ENCODE measurements around the gene CYGB. TPM values are rescaled to one million over a fixed set of nuclear protein-coding genes. Genes with fewer than 3 reads are reported as not detected.

The CYGB gene
- total and polyA plus RNA-seq, 9 of the 15 experiments (the other 6 are each of a cell fraction or from before 2014, with no cell fraction given): 0.08 to 0.95 (median 0.18) TPM; not detected in 5

- TF ChIP-seq, protein P1, sequence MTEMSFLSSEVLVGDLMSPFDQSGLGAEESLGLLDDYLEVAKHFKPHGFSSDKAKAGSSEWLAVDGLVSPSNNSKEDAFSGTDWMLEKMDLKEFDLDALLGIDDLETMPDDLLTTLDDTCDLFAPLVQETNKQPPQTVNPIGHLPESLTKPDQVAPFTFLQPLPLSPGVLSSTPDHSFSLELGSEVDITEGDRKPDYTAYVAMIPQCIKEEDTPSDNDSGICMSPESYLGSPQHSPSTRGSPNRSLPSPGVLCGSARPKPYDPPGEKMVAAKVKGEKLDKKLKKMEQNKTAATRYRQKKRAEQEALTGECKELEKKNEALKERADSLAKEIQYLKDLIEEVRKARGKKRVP (CRISPR knock-in tag; IDR thresholded peaks at IDR 0.05): no peak
These were observed 37.3 kb downstream of the CYGB start (continued) for GRCh38 chr17:76500074-76500746.

DNA sequence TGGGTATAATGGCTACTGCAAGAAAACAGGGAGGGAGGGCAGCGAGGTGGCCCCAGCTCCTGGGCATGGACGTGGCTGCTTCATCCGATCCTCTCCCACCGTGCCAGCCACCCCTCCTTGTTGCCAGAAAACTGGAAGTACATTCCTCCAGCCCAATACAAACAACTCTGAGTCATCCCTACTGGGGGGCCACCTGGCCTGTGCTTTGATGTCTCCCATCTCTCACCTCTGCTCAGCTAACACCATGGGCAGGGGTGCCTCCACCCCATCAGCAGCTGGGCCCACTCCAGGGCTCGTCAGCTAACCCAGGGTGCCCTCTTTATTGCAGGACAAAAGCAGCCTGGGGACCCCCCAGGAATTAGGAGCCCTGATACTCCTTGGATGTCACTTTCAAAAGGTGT lies 38.2 kb downstream of the CYGB start:
- Histone ChIP-seq H3K9me3 (replicated peaks; ENCODE audit: control insufficient read depth, insufficient read depth, low read depth, low read length) (no peaks in the 10 kb centered on the region), H3K4me3 (no peak overlapping the region), H3K9ac (ENCODE audit: insufficient read depth in 1 of 2, low read depth in 2 of 2, low read length in 2 of 2) (no peak overlapping the region), H3K4me1 (replicated peaks in 1 of 2; ENCODE audit: control insufficient read depth in 2 of 2, insufficient read depth in 2 of 2, low read length in 2 of 2) (peaks cover 16 to 34% of the 10 kb centered on the region in 2 experiments; a peak in 4 of 5 replicates), H4K20me1 (replicated peaks; ENCODE audit: control insufficient read depth, insufficient read depth, low read length) (peaks cover 10% of the 10 kb centered on the region; the same call in 1 of the 2 replicates), H3K4me2 (ENCODE audit: insufficient read depth, low read length) (no peak overlapping the region), H3K36me3 (ENCODE audit: control insufficient read depth, insufficient read depth, low read length) (no peaks in the 10 kb centered on the region), H3K79me2 (ENCODE audit: control insufficient read depth, insufficient read depth, low read length) (no peaks in the 10 kb centered on the region), H3K27ac (ENCODE audit: extremely low read depth, low read depth, low read length) (no peak overlapping the region), H3K9me1 (ENCODE audit: control insufficient read depth, insufficient read depth, low read length) (peaks cover 4% of the 10 kb centered on the region), H2AFZ (ENCODE audit: low read depth, low read length) (no peak overlapping the region), H3K27me3 (ENCODE audit: control insufficient read depth in 2 of 2, insufficient read depth in 2 of 2, low read length in 2 of 2) (no peaks in the 10 kb centered on the region)
- ChIA-PET CTCF (ENCODE audit: low intra/inter-chr PET ratio) (no interaction called here), POLR2A (interaction anchor here (1.5 to 1.8 kb wide), 2 partner anchors 9 to 22 kb away, joined by 4 to 7 read pairs; no protein-coding TSS in a partner anchor)
- FAIRE-seq (no peak), DNase-seq (ENCODE audit: extremely low read depth in 1 of 4, low spot score in 3 of 4) (no peak), ATAC-seq (no peak)
- WGBS (ENCODE audit: insufficient coverage, low coverage, missing lambda C conversion rate): 37% methylated on average over 5 of the region's 5 CpGs
- in situ Hi-C loops (cut with MboI) (no loop called here), intact Hi-C loops (cut with micrococcal nuclease) (no loop called here)
- BruUV-seq (replicated peaks): no TSS peak
- TF ChIP-seq FOXM1 (IDR thresholded peaks at IDR 0.05; ENCODE audit: low read depth): no peak
- no peak for TF ChIP-seq FOXM1 (CRISPR knock-in tag; IDR thresholded peaks at IDR 0.05; ENCODE audit: low read depth)
- TF ChIP-seq ZNF408 (CRISPR knock-in tag; IDR thresholded peaks at IDR 0.05; ENCODE audit: low read depth): no peak
- TF ChIP-seq, protein P1 (CRISPR knock-in tag; IDR thresholded peaks at IDR 0.05): no peak
- TF ChIP-seq RBM15 (IDR thresholded peaks at IDR 0.05; ENCODE audit: insufficient read depth, low read length): no peak
- no peak for TF ChIP-seq ARID2 (IDR thresholded peaks at IDR 0.05)

All from K562 (cell line).